Astrocyte (in vitro differentiated cells and primary cell): ENCODE results near the gene TSPEAR.

Source experiments
- EZH2 ChIP-seq: IDR thresholded peaks from 2 replicates; pipeline ENCODE4 v1.6.1; 2012; ENCODE audit warnings: mild to moderate bottlenecking, low read length, inconsistent platforms; ENCODE audit not compliant: insufficient read depth
- TF ChIP-seq, protein P1 (sequence below): IDR thresholded peaks from 2 replicates; pipeline ENCODE4 v1.5.1; 2011; ENCODE audit warnings: low read depth, mild to moderate bottlenecking, inconsistent platforms, low read length, moderate library complexity; ENCODE audit not compliant: insufficient read depth

DNA sequence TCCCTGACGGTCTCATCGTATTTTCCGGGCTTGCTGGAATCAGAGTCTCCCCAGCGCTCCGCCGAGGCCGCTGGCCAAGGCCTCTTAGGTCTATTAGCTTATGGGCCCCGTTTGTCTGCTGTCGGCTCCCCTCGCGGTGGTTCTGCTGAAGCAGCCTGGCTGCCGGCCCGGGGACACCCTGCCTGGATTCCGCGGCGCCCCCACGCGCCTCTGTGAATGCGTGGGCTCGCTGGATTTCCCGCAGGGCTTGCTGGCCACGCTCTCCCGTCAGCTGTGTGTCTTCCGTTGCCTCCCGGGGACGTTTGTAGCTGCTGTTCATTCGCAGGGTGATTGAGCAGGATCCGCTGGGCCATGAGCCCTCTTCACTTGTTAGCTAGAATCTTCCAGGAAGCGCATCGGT is 247.6 kb downstream of the TSPEAR start:
- TF ChIP-seq, protein P1, sequence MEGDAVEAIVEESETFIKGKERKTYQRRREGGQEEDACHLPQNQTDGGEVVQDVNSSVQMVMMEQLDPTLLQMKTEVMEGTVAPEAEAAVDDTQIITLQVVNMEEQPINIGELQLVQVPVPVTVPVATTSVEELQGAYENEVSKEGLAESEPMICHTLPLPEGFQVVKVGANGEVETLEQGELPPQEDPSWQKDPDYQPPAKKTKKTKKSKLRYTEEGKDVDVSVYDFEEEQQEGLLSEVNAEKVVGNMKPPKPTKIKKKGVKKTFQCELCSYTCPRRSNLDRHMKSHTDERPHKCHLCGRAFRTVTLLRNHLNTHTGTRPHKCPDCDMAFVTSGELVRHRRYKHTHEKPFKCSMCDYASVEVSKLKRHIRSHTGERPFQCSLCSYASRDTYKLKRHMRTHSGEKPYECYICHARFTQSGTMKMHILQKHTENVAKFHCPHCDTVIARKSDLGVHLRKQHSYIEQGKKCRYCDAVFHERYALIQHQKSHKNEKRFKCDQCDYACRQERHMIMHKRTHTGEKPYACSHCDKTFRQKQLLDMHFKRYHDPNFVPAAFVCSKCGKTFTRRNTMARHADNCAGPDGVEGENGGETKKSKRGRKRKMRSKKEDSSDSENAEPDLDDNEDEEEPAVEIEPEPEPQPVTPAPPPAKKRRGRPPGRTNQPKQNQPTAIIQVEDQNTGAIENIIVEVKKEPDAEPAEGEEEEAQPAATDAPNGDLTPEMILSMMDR = no peak
- no peak for TF ChIP-seq EZH2
